DND-41 (cell line): ENCODE measurements around the gene ADCYAP1.

Experiments
- CTCF ChIP-seq: IDR thresholded peaks from 2 replicates; pipeline ENCODE4 v1.5.1; 2012; ENCODE audit warnings: borderline replicate concordance, low read length, moderate library complexity, mild to moderate bottlenecking; ENCODE audit not compliant: poor library complexity, severe bottlenecking; ENCODE audit errors: extremely low read depth
- EZH2 ChIP-seq: IDR thresholded peaks from 3 replicates; pipeline ENCODE4 v1.6.1; 2012; ENCODE audit warnings: borderline replicate concordance, low read depth, mild to moderate bottlenecking, moderate library complexity, low read length, inconsistent platforms; ENCODE audit not compliant: severe bottlenecking

- TF ChIP-seq EZH2 (no peak), CTCF (no peak)
These were observed at the start of gene ADCYAP1 for GRCh38 chr18:904218-905090.
